ENCODE measurements around the gene SMARCA1. TPM values are rescaled to one million over a fixed set of nuclear protein-coding genes. Genes with fewer than 3 reads are reported as not detected.

Gene SMARCA1
- total and polyA plus RNA-seq, 12 donors: 6.3 to 42.9 (median 32.1) TPM

DNA sequence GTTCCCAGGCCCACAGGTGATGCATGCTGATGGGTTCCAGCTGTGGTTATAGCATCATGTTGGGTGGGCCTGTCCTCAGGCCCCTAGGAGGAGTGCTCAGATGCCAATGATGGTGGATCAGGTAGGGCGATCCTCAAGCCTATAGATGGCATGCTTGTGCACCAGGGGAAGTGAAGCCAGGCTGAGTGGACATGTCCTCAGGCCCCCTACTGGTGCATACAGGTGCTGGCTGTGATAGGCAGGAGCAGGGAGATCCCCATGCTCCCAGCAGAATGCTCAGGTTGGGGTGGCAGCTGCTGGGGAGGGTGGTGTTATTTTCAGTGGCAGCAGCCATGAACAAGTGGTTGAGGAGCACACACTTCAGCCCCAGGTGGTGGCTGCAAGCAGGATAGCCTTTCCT lies 96.0 kb downstream of the SMARCA1 start:
- no peak for ATAC-seq
- no peak for DNase-seq
- 95 to 100% methylated on average over 1 of the region's 1 CpG for WGBS, 2 donors
- no peaks in the 10 kb centered on the region for H3K4me1 ChIP-seq
- H3K4me3 ChIP-seq: no peak overlapping the region
- peaks cover 0 to 19% (median 0%) of the 10 kb centered on the region in 11 donors for H3K9me3 ChIP-seq
- peaks cover 0 to 6% (median 0%) of the 10 kb centered on the region in 9 donors for H3K36me3 ChIP-seq
- H3K27me3 ChIP-seq: peaks cover 0 to 3% (median 0%) of the 10 kb centered on the region in 7 donors
- intact Hi-C loops (cut with DNase I): no loop called here
- H3K27ac ChIP-seq: no peak overlapping the region
- no peak for TF ChIP-seq CTCF (IDR thresholded peaks at IDR 0.05)

DNA sequence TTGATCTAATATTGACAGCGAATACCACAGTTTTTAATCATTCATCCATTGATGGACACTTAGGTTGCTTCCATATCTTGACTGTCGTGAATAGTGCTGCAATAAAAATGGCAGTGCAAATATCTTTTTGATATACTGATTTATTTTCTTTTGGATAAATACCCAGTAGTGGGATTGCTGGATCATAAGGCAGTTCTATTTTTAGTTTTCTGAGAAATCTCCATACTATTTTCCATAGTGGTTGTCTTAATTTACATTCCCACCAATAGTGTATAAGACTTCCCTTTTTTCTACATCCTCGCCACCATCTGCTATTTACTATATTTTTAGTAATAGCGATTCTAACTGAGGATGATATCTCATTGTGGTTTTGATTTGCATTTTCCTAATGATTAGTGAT lies 100.1 kb downstream of the SMARCA1 start:
- H3K36me3 ChIP-seq: peaks cover 0 to 6% (median 0%) of the 10 kb centered on the region in 9 donors
- no peaks in the 10 kb centered on the region for H3K4me1 ChIP-seq
- 96% methylated on average over 4 of the region's 4 CpGs for WGBS, 2 donors
- peaks cover 0 to 3% (median 0%) of the 10 kb centered on the region in 7 donors for H3K27me3 ChIP-seq
- no peak overlapping the region for H3K4me3 ChIP-seq
- no peak for TF ChIP-seq CTCF (IDR thresholded peaks at IDR 0.05)
- H3K27ac ChIP-seq: no peak overlapping the region
- peaks cover 0 to 42% (median 0%) of the 10 kb centered on the region in 11 donors for H3K9me3 ChIP-seq
- no peak for ATAC-seq
- intact Hi-C loops (cut with DNase I): no loop called here
- DNase-seq: no peak

- no peaks in the 10 kb centered on the region for H3K36me3 ChIP-seq
- H3K4me3 ChIP-seq: no peak overlapping the region
- H3K9me3 ChIP-seq: no peaks in the 10 kb centered on the region
- WGBS, 2 donors: 56 to 71% methylated on average over 2 of the region's 2 CpGs
- no peaks in the 10 kb centered on the region for H3K27me3 ChIP-seq
- intact Hi-C loops (cut with DNase I): no loop called here
- ATAC-seq: no peak
- DNase-seq: no peak
- TF ChIP-seq CTCF (IDR thresholded peaks at IDR 0.05): no peak
- no peaks in the 10 kb centered on the region for H3K4me1 ChIP-seq
- H3K27ac ChIP-seq: no peak overlapping the region
Measured at GRCh38 chrX:129404670-129405008, 118.7 kb downstream of the SMARCA1 start.

- no peaks in the 10 kb centered on the region for H3K4me1 ChIP-seq
- H3K36me3 ChIP-seq: no peaks in the 10 kb centered on the region
- H3K9me3 ChIP-seq: no peaks in the 10 kb centered on the region
- ATAC-seq (no peak), DNase-seq (no peak)
- H3K27me3 ChIP-seq: no peaks in the 10 kb centered on the region
- no peak for TF ChIP-seq CTCF (IDR thresholded peaks at IDR 0.05)
- no peak overlapping the region for H3K27ac ChIP-seq
- intact Hi-C loops (cut with DNase I): no loop called here
- 55 to 61% methylated on average over 2 of the region's 2 CpGs for WGBS, 2 donors
- H3K4me3 ChIP-seq: no peak overlapping the region
Measured at GRCh38 chrX:129403974-129404669, 119.2 kb downstream of the SMARCA1 start.

Other genes starting within 250 kb of the SMARCA1 start
- gene OCRL, start 16.8 kb upstream of the SMARCA1 start, total RNA-seq: 10 to 100 TPM in 3 of 10 donors, 1 to 10 TPM in 7; 7.5 to 13.8 (median 9.0) TPM
- gene OCRL, start 16.8 kb upstream of the SMARCA1 start, polyA plus RNA-seq: 10 to 100 TPM in 1 of 2 donors, 1 to 10 TPM in 1; 6.9 to 11.2 TPM
- 10 to 100 TPM in 9 of 10 donors, 1 to 10 TPM in 1; 8.8 to 44.7 (median 14.1) TPM for gene APLN, start 131.5 kb upstream of the SMARCA1 start, total RNA-seq
- 1 to 10 TPM; 2.7 to 5.4 TPM for gene APLN, start 131.5 kb upstream of the SMARCA1 start, polyA plus RNA-seq
- gene XPNPEP2, start 215.5 kb upstream of the SMARCA1 start, total RNA-seq: 1 to 10 TPM in 1 of 10 donors, under 1 TPM in 9; 0.18 to 2.2 (median 0.52) TPM
- gene XPNPEP2, start 215.5 kb upstream of the SMARCA1 start, polyA plus RNA-seq: under 1 TPM; 0.22 to 0.99 TPM